WTC11 (cell line): ENCODE results near the gene PKN3. TPM values are rescaled to one million over a fixed set of nuclear protein-coding genes. Genes with fewer than 3 reads are reported as not detected.

Experiments
- ATAC-seq: fragments of 200-7000 bp; cut with Tn5 transposase; 2 replicates; pipeline ENCODE4 v1.10.0; 2021; ENCODE audit warnings: mild to moderate bottlenecking, moderate library complexity
- Bru-seq: library from RNA; stranded (reverse); fragments of 400-500 nt; gene quantifications from one replicate; lab custom pipeline; 2021; lab: Mats Ljungman, UMichigan
- CTCF ChIA-PET: fragments of 300-600 bp; sonication (Branson Sonifier 250); formaldehyde crosslinking; loops from one replicate; lab custom pipeline; 2021; ENCODE audit warnings: antibody characterized with exemption; lab: Charles Lee
- POLR2A ChIA-PET: fragments of 350-600 bp; sonication (Branson Sonifier 250); formaldehyde crosslinking; loops from one replicate; lab custom pipeline; 2021; ENCODE audit warnings: antibody characterized with exemption; lab: Charles Lee
- DNase-seq: peaks from one replicate; pipeline ENCODE4 v3.0.0; 2021; ENCODE audit warnings: low spot score
- H3K27ac Mint-ChIP-seq: 2 replicates; pipeline ENCODE4 v1.8.0; 2021; ENCODE audit warnings: mixed read lengths
- H3K27me3 Mint-ChIP-seq: 2 replicates; pipeline ENCODE4 v1.8.0; 2021; ENCODE audit warnings: low read depth, mild to moderate bottlenecking, moderate library complexity, mixed read lengths
- H3K36me3 Mint-ChIP-seq: 2 replicates; pipeline ENCODE4 v1.8.0; 2021; ENCODE audit warnings: mixed read lengths
- H3K4me1 Mint-ChIP-seq: 2 replicates; pipeline ENCODE4 v1.8.0; 2022; ENCODE audit warnings: mixed read lengths
- H3K4me3 Mint-ChIP-seq: 2 replicates; pipeline ENCODE4 v1.8.0; 2021; ENCODE audit warnings: mild to moderate bottlenecking, moderate library complexity, mixed read lengths
- H3K9me3 Mint-ChIP-seq: 2 replicates; pipeline ENCODE4 v1.8.0; 2021; ENCODE audit warnings: mixed read lengths
- ATF1 ChIP-seq: sonication (generic); formaldehyde crosslinking; IDR thresholded peaks from 2 replicates; pipeline ENCODE4 v1.8.1; 2023; ENCODE audit warnings: mild to moderate bottlenecking, moderate library complexity, missing genetic modification reagents
- CBFB ChIP-seq: sonication (generic); formaldehyde crosslinking; IDR thresholded peaks from 2 replicates; pipeline ENCODE4 v1.8.1; 2022; ENCODE audit warnings: mild to moderate bottlenecking, low read depth, missing genetic modification reagents
- CDX4 ChIP-seq: fragments of 250-450 bp; sonication (Bioruptor Pico); IDR thresholded peaks from 2 replicates; pipeline ENCODE4 v1.9.0; 2021; ENCODE audit warnings: moderate library complexity, mild to moderate bottlenecking, inconsistent platforms, borderline replicate concordance
- CREB1 ChIP-seq: sonication (generic); formaldehyde crosslinking; IDR thresholded peaks from 2 replicates; pipeline ENCODE4 v1.8.0; 2023; ENCODE audit warnings: mild to moderate bottlenecking, missing genetic modification reagents
- CREM ChIP-seq: sonication (generic); formaldehyde crosslinking; IDR thresholded peaks from 2 replicates; pipeline ENCODE4 v1.8.1; 2022; ENCODE audit warnings: mild to moderate bottlenecking, missing genetic modification reagents, moderate library complexity
- CTCF ChIP-seq: fragments of 200-600 bp; IDR thresholded peaks from 2 replicates; pipeline ENCODE4 v1.8.0; 2022; ENCODE audit warnings: antibody characterized with exemption
- EMX1 ChIP-seq: fragments of 250-450 bp; sonication (Bioruptor Pico); IDR thresholded peaks from 2 replicates; pipeline ENCODE4 v1.8.0; 2021; ENCODE audit warnings: mild to moderate bottlenecking
- ERG ChIP-seq: fragments of 250-450 bp; sonication (Bioruptor Pico); IDR thresholded peaks from 2 replicates; pipeline ENCODE4 v1.8.0; 2021; ENCODE audit warnings: mild to moderate bottlenecking
- FOXJ3 ChIP-seq: sonication (generic); formaldehyde crosslinking; IDR thresholded peaks from 2 replicates; pipeline ENCODE4 v1.9.0; 2021; ENCODE audit warnings: missing genetic modification reagents, mild to moderate bottlenecking, borderline replicate concordance
- FOXK1 ChIP-seq: sonication (generic); formaldehyde crosslinking; IDR thresholded peaks from 2 replicates; pipeline ENCODE4 v1.8.0; 2022; ENCODE audit warnings: mild to moderate bottlenecking, moderate library complexity, missing genetic modification reagents
- FOXP4 ChIP-seq: sonication (generic); formaldehyde crosslinking; IDR thresholded peaks from 2 replicates; pipeline ENCODE4 v1.8.0; 2022; ENCODE audit warnings: mild to moderate bottlenecking, missing genetic modification reagents
- GTF2I ChIP-seq: fragments of 250-450 bp; sonication (Bioruptor Pico); conservative IDR thresholded peaks from 2 replicates; pipeline ENCODE4 v1.4.0; 2021; ENCODE audit warnings: mild to moderate bottlenecking
- JAZF1 ChIP-seq: fragments of 250-450 bp; sonication (Bioruptor Pico); IDR thresholded peaks from 2 replicates; pipeline ENCODE4 v1.9.0; 2021; ENCODE audit warnings: moderate library complexity, mild to moderate bottlenecking, inconsistent platforms
- MAX ChIP-seq: sonication (generic); formaldehyde crosslinking; IDR thresholded peaks from 2 replicates; pipeline ENCODE4 v1.8.0; 2022; ENCODE audit warnings: mild to moderate bottlenecking, missing genetic modification reagents
- MYBL2 ChIP-seq: sonication (generic); formaldehyde crosslinking; IDR thresholded peaks from 2 replicates; pipeline ENCODE4 v1.8.1; 2023; ENCODE audit warnings: mild to moderate bottlenecking, moderate library complexity, missing genetic modification reagents
- PRDM15 ChIP-seq: sonication (generic); formaldehyde crosslinking; IDR thresholded peaks from 2 replicates; pipeline ENCODE4 v1.8.0; 2022; ENCODE audit warnings: missing genetic modification reagents
- SP1 ChIP-seq: sonication (generic); formaldehyde crosslinking; conservative IDR thresholded peaks from 2 replicates; pipeline ENCODE4 v1.8.1; 2022; ENCODE audit warnings: missing genetic modification reagents
- TEAD1 ChIP-seq: sonication (generic); formaldehyde crosslinking; IDR thresholded peaks from 2 replicates; pipeline ENCODE4 v1.8.0; 2022; ENCODE audit warnings: mild to moderate bottlenecking, missing genetic modification reagents
- TP53 ChIP-seq: sonication (generic); formaldehyde crosslinking; IDR thresholded peaks from 2 replicates; pipeline ENCODE4 v1.8.1; 2023; ENCODE audit warnings: mild to moderate bottlenecking, missing genetic modification reagents
- USF2 ChIP-seq: sonication (generic); formaldehyde crosslinking; IDR thresholded peaks from 2 replicates; pipeline ENCODE4 v1.8.1; 2023; ENCODE audit warnings: mild to moderate bottlenecking, missing genetic modification reagents, moderate library complexity
- ZNF138 ChIP-seq: sonication (generic); formaldehyde crosslinking; conservative IDR thresholded peaks from 2 replicates; pipeline ENCODE4 v1.8.1; 2022; ENCODE audit warnings: mild to moderate bottlenecking, moderate library complexity, missing genetic modification reagents
- ZNF416 ChIP-seq: fragments of 250-450 bp; sonication (Bioruptor Pico); IDR thresholded peaks from 2 replicates; pipeline ENCODE4 v1.9.0; 2021; ENCODE audit warnings: mild to moderate bottlenecking, inconsistent platforms
- long read RNA-seq, 3 experiments: library from RNA in 1 of 3; library from capped mRNA in 1 of 3; library from polyadenylated mRNA in 1 of 3; unstranded in 2 of 3; stranded (forward) in 1 of 3; transcript quantifications; one replicate each; pipeline ENCODE4 v2.0.0, GENCODE V29; 2021
- total RNA-seq: library from RNA; stranded (reverse); gene quantifications from 3 replicates; pipeline ENCODE4 v1.2.3, GENCODE V29; 2021

PKN3 gene
- total RNA-seq (24.1 to 28.9 TPM (median 27.5 TPM) in 3 replicates), Bru-seq, nascent RNA (percentile 43 among the genes with signal in this experiment)
- long read RNA-seq, experiment 1, transcript PKN3-201 (22 exons, 3,375 nt): major isoform, 49 of 112 reads
- long read RNA-seq, experiment 1, partial matches to known transcripts: 18 of 112 reads
- long read RNA-seq, experiment 1, other reads (novel, unspliced or antisense): 45 of 112 reads
- long read RNA-seq, experiment 2, transcript PKN3-201 (22 exons, 3,375 nt): major isoform, 14 of 45 reads
- long read RNA-seq, experiment 2, partial matches to known transcripts: 22 of 45 reads
- long read RNA-seq, experiment 2, other reads (novel, unspliced or antisense): 9 of 45 reads
- long read RNA-seq, experiment 3, partial matches to known transcripts: 0 of 3 reads
- long read RNA-seq, experiment 3, other reads (novel, unspliced or antisense): 2 of 3 reads

- Mint-ChIP-seq H3K36me3 (no peaks in the 10 kb centered on the region), H3K4me1 (peaks cover 4% of the 10 kb centered on the region; the same call in 1 of the 2 replicates), H3K27me3 (no peaks in the 10 kb centered on the region), H3K27ac (peak within 1 kb of the TSS; percentile 89), H3K9me3 (no peaks in the 10 kb centered on the region), H3K4me3 (peak within 1 kb of the TSS; percentile 83)
- peak; percentile 81 for ATAC-seq
- ChIA-PET CTCF (interaction anchor here (0.5 to 1.6 kb wide), 36 partner anchors 8 to 331 kb away, joined by 3 to 23 read pairs (median 4); partner anchors contain the start of genes CERCAM, ENDOG, SET and SPOUT1), POLR2A (interaction anchor here (0.6 to 1.6 kb wide), 5 partner anchors 15 to 116 kb away, joined by 3 to 7 read pairs (median 4); partner anchors contain the start of genes ENDOG and ZDHHC12)
- DNase-seq: peak; percentile 97
- TF ChIP-seq CREM (no peak), MAX (peak; percentile 38; the same call in 1 of the 2 replicates), ZNF138 (no peak), CBFB (CRISPR knock-in tag) (no peak), ERG (CRISPR knock-in tag) (no peak), USF2 (no peak), GTF2I (CRISPR knock-in tag) (no peak), CTCF (peak; percentile 96), MYBL2 (no peak; the same call in 1 of the 2 replicates), TEAD1 (CRISPR knock-in tag) (no peak), FOXK1 (CRISPR knock-in tag) (0 out of 2 replicates have a peak, but pooled peaks have one; percentile 64), ZNF416 (CRISPR knock-in tag) (0 out of 2 replicates have a peak, but pooled peaks have one; percentile 45), CREB1 (no peak), FOXJ3 (CRISPR knock-in tag) (no peak), PRDM15 (CRISPR knock-in tag) (no peak; the same call in none of the 2 replicates), JAZF1 (CRISPR knock-in tag) (no peak), TP53 (no peak), EMX1 (CRISPR knock-in tag) (no peak), ATF1 (CRISPR knock-in tag) (no peak), SP1 (CRISPR knock-in tag) (0 out of 2 replicates have a peak, but pooled peaks have one; percentile 46), FOXP4 (peak; percentile 83; the same call in 1 of the 2 replicates), CDX4 (no peak)
These were observed at the start of gene PKN3 for GRCh38 chr9:128702445-128702948. Gene PKN3 (plus strand): TSS chr9:128702503. CDS start chr9:128702916, 413 bp downstream.
